Mammary microvascular endothelial cell (primary cell): Measurements from ENCODE around the gene AJUBA. TPM values are rescaled to one million over a fixed set of nuclear protein-coding genes. Genes with fewer than 3 reads are reported as not detected.

Experiments used
- total RNA-seq: library from RNA; depleted of rRNA; stranded (reverse); fragments of >200 nt; gene quantifications from 2 replicates; pipeline ENCODE4 v1.2.3, GENCODE V29; 2015

The AJUBA gene
- total RNA-seq = 44.1 and 45.2 TPM in 2 replicates

DNA sequence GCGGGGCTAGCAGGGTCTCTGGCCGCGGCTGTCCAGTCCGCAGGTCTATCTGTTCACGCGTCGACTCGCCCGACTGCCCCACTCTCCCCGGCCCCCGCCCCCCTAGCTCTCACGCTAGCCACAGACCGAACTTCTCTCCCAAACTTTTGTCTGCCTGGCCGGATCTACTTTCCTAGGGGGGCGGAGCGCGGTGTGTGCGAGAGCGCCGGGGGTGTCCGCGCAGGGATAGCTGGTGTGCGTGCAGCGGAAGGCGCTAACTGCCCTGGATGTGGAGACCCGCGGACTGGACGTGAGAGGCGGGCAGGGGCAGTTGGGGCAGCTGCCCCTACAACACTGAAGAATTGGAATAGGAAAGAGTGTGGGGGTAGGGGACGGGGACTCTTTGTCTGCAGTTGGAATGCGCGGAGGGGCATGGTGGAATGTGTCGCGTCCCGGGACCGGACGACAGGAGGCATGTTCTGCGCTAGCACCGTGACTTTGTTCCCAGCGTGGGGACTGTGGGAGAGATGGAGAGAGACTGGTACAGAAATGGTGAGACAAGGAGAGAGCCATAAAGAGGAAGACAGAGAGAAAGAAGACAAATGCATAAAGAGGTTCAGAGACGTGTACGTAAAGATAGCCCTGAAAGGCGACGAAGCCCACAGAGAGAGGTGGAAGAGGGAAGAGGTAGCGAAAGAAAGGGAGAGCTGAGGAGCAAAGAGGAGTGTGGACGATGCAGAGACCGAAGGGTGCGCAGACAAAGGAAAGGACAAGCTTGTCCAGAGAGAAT, at the start of gene AJUBA:
AJUBA (minus strand) TSS at position 75 of the 769 bp plus-strand sequence. CDS start 285 bp downstream, outside the sequence.

DNA sequence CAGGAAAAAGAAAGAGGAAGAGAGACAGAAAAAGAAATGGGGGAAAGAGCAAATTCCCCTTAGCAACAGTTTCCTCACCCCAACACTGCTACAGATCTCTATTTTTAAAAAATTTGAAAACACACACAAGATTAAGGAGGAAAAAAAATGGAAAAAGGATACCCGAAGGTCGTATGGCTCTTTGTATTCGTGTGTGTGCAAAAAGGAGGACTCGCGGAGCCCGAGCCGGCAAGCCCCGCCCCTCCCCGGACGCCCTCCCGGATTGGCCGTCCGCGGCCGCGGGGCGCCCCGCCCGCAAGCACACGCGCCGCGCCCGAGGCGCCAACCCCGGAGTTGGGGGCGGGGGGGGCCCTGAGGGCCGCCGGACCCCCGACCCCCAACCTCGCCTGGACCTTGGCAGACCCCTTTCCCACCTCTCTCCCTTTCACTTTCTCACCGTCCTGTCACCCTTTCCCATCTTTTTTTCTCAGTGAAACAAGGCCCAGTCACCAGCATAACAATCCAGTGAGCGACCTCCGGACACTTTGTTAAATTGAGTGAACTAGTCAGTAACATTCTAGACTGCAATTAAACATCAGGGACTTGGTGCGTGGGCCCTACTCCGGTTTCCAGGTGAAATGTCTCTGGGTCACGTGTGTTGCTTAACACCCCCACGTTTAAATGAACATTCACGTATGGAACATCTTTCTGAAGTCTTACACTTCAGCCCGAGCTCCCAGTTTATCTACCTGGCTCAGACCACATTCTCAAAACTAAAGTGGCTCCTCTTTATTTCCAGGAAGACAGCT, 27.8 kb upstream of the AJUBA start, which contains the start of gene C14orf93:
C14orf93 (minus strand) TSS at position 205 of the 788 bp plus-strand sequence. CDS start 11,120 bp downstream, outside the sequence.

DNA sequence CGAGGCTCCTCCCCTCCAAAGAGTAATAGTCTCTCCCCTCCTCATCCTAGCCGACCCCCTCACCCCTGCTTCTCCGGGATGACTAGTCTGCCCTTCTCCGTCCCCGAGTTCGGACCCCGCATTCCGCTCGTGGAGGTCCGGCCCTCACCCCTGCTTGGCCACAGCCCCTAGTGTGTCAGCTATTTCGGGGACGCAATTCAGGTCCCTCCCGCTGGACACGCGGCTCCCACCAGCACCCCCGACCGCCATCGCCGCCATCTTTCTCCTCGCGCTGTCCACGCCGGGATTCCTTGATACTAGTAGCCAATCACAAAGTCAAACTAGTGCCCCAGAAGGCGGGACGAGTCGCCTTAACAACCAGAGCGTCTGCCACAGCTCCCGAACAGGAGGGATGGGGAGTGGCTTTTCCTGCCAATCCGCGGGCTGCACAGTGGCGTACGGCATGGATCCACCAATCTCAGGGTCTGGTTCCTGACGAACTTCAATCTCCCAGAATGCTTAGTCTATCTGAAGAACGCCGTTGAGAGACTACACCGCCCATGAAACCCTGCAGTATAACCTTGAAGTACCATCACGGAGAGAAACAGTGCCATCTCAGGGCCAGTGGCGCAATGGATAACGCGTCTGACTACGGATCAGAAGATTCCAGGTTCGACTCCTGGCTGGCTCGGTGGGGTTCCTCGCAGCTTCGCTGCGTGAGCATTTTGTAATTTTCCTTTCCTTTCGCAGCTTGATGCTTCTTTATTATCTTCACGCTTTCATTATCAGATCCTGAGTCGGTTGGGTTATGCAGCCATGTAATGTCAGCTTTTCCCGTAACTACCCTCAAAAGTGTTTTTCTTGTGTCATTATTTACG, 53.0 kb downstream of the AJUBA start, which contains the start of gene PRMT5:
PRMT5 (minus strand) TSS at position 273 of the 857 bp plus-strand sequence; CDS start at position 258, 15 bp downstream.

Other genes starting within 250 kb of the AJUBA start
- 119 and 132 TPM in 2 replicates for gene OXA1L, start 215.9 kb downstream of the AJUBA start, total RNA-seq
- 12.2 and 12.6 TPM in 2 replicates for gene SLC7A7, start 167.1 kb downstream of the AJUBA start, total RNA-seq
- 226 and 283 TPM in 2 replicates for gene MRPL52, start 152.7 kb downstream of the AJUBA start, total RNA-seq
- 238 and 246 TPM in 2 replicates for gene MMP14, start 146.0 kb downstream of the AJUBA start, total RNA-seq
- gene LRP10, start 110.8 kb downstream of the AJUBA start, total RNA-seq = 108 and 118 TPM in 2 replicates
- gene REM2, start 99.3 kb downstream of the AJUBA start, total RNA-seq = 0.27 TPM in 1 of 2 replicates, not detected in the other
- gene RBM23, start 63.4 kb downstream of the AJUBA start, total RNA-seq = 56.8 and 79.5 TPM in 2 replicates
- gene PRMT5, start 53.2 kb downstream of the AJUBA start, total RNA-seq = 71.5 and 73.8 TPM in 2 replicates
- 61.1 and 74.4 TPM in 2 replicates for gene HAUS4, start 25.5 kb downstream of the AJUBA start, total RNA-seq
- 5.8 and 8.2 TPM in 2 replicates for gene C14orf93, start 27.6 kb upstream of the AJUBA start, total RNA-seq
- gene PSMB5, start 52.3 kb upstream of the AJUBA start, total RNA-seq = 359 and 397 TPM in 2 replicates
- not detected in 2 replicates for gene PSMB11, start 59.7 kb upstream of the AJUBA start, total RNA-seq
- gene CDH24, start 75.0 kb upstream of the AJUBA start, total RNA-seq = 11.5 and 16.7 TPM in 2 replicates
- gene ACIN1, start 112.6 kb upstream of the AJUBA start, total RNA-seq = 65.8 and 66.5 TPM in 2 replicates
- 32.6 and 57.0 TPM in 2 replicates for gene C14orf119, start 113.0 kb upstream of the AJUBA start, total RNA-seq
- not detected in 2 replicates for gene CIROP, start 122.4 kb upstream of the AJUBA start, total RNA-seq
- gene CEBPE, start 136.7 kb upstream of the AJUBA start, total RNA-seq = not detected in 2 replicates
- not detected in 2 replicates for gene SLC7A8, start 201.1 kb upstream of the AJUBA start, total RNA-seq